ENCODE data around the gene FAM222B. TPM values are rescaled to one million over a fixed set of nuclear protein-coding genes. Genes with fewer than 3 reads are reported as not detected.
"Not testable (repeated sequence)": the region's sequence is repeated elsewhere in the genome, so short reads cannot be mapped to it uniquely, and the experiment has no call there.

FAM222B gene
- total RNA-seq, 3 donors from 2014 or later = 23.5 to 26.4 (median 24.9) TPM

DNA sequence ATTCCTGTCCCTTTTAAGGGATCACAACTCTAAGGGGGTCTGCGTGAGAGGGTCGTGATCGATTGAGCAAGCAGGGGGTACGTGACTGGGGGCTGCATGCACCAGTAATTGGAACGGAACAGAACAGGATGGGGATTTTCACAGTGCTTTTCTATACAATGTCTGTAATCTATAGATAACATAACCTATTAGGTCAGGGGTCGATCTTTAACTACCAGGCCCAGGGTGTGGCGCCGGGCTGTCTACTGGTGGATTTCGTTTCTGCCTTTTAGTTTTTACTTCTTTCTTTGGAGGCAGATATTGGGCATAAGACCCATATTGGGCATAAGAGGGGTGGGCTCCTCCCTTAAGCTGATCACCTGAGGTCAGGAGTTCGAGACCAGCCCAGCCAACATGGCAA is 6.0 kb downstream of the FAM222B start:
- Mint-ChIP-seq H3K36me3 (ENCODE audit: insufficient read depth) (peaks cover 15% of the 10 kb centered on the region), H3K4me1 (ENCODE audit: low read depth) (peaks cover 26% of the 10 kb centered on the region)
- H3K4me3 Mint-ChIP-seq; H3K9me3 Mint-ChIP-seq; H3K27me3 Mint-ChIP-seq (ENCODE audit: low read depth); DNase-seq; ATAC-seq: not testable (repeated sequence)

DNA sequence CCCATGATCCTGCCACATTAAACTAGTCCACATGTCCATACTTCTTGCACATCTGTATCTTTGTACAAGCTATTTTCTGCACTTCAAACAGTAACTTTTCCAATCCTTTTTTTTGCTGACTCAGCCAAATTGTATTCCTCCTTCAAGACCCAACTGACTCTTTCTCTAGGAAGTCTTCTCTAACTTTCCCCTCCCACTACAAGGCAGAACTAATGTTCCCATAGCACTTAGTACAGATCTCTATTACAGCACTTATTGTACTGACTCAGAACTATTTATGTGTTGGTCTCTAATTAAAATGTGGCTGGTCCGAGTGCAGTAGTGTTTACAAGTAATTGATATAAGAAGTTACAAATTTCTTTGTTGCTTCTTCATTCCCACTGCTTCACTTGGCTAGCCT is 8.2 kb downstream of the FAM222B start:
- DNase-seq (no peak), ATAC-seq (no peak)
- Mint-ChIP-seq H3K9me3 (no peaks in the 10 kb centered on the region), H3K4me1 (ENCODE audit: low read depth) (peaks cover 15% of the 10 kb centered on the region), H3K4me3 (no peak overlapping the region), H3K36me3 (ENCODE audit: insufficient read depth) (peaks cover 17% of the 10 kb centered on the region), H3K27me3 (ENCODE audit: low read depth) (no peaks in the 10 kb centered on the region)

DNA sequence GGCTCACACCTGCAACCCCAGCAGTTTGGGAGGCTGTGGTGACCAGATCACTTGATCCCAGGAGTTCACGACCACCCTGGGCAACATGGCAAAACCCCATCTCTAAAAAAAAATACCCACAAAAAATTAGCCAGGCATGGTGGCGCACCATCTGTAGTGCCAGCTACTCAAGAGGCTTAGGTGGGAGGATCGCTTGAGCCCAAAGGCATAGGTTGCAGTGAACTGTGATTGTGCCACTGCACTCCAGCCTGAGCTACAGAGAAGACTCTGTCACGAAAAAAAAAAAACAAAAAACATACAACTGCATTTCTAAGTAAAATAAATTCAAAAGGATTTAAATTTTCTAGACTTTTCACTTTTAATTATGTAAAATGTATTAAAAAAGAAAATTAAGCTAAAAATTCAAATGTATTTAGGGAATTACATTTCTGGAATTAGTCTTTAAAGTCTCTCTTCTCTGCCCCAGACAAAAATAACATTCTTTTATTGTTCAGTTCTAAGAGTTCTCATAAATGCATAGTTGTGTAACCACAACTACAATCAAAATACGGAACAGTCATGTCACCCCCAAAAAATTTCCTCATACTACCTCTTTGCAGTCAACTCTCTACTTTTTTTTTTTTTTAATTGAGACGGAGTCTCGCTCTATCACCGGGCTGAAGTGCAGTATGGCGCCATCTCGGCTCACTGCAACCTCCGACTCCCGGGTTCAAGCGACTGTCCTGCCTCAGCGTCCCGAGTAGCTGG is 14.1 kb downstream of the FAM222B start:
- no peaks in the 10 kb centered on the region for H3K27me3 Mint-ChIP-seq (ENCODE audit: low read depth)
- no peak overlapping the region for H3K4me3 Mint-ChIP-seq
- H3K9me3 Mint-ChIP-seq = no peaks in the 10 kb centered on the region
- peaks cover 10% of the 10 kb centered on the region for H3K36me3 Mint-ChIP-seq (ENCODE audit: insufficient read depth)
- DNase-seq (no peak), ATAC-seq (no peak)
- H3K4me1 Mint-ChIP-seq (ENCODE audit: low read depth) = peaks cover 3% of the 10 kb centered on the region

DNA sequence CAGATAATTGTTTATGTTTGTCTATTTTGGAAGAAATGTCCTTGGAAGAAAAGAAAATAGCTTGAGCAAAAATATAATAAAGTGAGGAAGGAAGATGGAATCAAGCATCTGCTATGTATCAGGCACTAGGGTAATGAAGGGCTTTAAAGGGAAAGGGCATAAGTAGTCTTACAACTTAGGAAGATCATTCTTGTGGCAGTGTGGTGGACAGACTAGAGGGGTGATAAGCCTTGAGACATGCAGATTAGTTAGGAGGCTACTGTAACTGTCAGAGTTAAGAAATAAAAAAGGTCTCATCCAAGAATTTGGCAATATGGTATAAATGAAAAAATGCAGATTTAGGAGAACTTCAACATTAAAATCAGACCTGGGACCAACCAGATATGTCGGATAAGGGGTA is 14.9 kb downstream of the FAM222B start:
- DNase-seq (no peak), ATAC-seq (no peak)
- Mint-ChIP-seq H3K4me1 (ENCODE audit: low read depth) (peaks cover 4% of the 10 kb centered on the region), H3K36me3 (ENCODE audit: insufficient read depth) (peaks cover 10% of the 10 kb centered on the region), H3K9me3 (no peaks in the 10 kb centered on the region), H3K4me3 (no peak overlapping the region), H3K27me3 (ENCODE audit: low read depth) (no peaks in the 10 kb centered on the region)

DNA sequence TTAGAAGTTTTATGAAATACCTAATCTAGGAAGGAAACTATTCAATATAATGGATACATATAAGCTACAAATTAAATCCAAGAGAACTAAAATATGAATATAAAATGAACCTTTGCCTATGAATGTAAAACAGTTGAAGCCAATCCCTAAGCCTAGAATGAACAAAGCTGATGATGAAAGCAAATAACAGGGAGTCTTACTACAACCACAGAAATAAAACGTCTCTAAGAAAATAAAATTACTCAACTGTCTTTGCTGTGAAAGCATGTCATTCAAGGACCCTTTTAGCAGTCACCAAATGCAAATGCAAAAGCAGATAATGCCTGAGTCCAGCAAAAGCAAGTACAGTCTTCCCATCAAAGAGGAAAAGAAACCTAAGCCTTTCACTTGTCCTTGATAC is 23.0 kb downstream of the FAM222B start:
- no peaks in the 10 kb centered on the region for H3K27me3 Mint-ChIP-seq (ENCODE audit: low read depth)
- no peaks in the 10 kb centered on the region for H3K36me3 Mint-ChIP-seq (ENCODE audit: insufficient read depth)
- H3K4me1 Mint-ChIP-seq (ENCODE audit: low read depth) = peaks cover 10% of the 10 kb centered on the region
- ATAC-seq = no peak
- DNase-seq = no peak
- no peak overlapping the region for H3K4me3 Mint-ChIP-seq
- no peaks in the 10 kb centered on the region for H3K9me3 Mint-ChIP-seq

DNA sequence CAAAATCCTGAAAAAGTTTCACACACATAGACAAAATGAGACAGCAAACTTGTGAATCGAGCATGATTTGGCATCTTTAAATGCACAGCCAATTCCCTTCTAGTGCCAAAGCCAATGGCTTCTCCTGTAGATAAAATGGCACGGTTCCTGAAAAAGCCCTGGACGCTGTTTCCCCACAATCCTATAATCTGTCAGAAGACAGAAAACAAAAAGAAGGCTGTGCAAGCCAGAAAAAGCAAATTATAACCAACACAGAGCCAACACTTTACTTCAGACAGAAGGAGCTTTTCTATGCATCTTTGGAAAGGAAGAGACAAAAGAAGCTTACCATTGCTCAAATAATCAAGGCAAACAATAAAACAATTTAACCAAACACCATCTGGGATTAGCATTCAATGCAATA is 23.8 kb downstream of the FAM222B start:
- DNase-seq = no peak
- peaks cover 10% of the 10 kb centered on the region for H3K4me1 Mint-ChIP-seq (ENCODE audit: low read depth)
- H3K36me3 Mint-ChIP-seq (ENCODE audit: insufficient read depth) = no peaks in the 10 kb centered on the region
- no peaks in the 10 kb centered on the region for H3K27me3 Mint-ChIP-seq (ENCODE audit: low read depth)
- no peak for ATAC-seq
- H3K4me3 Mint-ChIP-seq = no peak overlapping the region
- no peaks in the 10 kb centered on the region for H3K9me3 Mint-ChIP-seq

DNA sequence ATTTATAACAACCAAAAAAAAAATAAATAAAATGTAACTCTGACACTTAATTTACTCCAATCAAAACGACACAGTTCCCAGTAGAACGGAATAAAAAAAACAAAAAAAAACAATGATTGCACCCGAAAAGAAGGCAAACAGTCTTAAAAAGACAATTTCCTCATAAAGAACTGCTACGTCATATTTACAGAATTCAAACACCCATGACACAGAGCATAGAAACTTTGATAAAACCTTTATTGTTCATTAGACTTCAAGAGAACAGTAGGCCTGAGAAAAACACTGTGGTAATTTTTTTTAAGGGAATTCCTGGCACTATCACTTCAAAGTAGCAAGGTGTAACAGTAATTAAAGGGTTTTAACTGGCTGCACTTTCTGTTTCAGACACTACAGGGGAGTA is 26.1 kb downstream of the FAM222B start:
- Mint-ChIP-seq H3K4me3 (no peak overlapping the region), H3K9me3 (no peaks in the 10 kb centered on the region), H3K27me3 (ENCODE audit: low read depth) (no peaks in the 10 kb centered on the region), H3K4me1 (ENCODE audit: low read depth) (peaks cover 16% of the 10 kb centered on the region), H3K36me3 (ENCODE audit: insufficient read depth) (no peaks in the 10 kb centered on the region)
- DNase-seq (no peak), ATAC-seq (no peak)

DNA sequence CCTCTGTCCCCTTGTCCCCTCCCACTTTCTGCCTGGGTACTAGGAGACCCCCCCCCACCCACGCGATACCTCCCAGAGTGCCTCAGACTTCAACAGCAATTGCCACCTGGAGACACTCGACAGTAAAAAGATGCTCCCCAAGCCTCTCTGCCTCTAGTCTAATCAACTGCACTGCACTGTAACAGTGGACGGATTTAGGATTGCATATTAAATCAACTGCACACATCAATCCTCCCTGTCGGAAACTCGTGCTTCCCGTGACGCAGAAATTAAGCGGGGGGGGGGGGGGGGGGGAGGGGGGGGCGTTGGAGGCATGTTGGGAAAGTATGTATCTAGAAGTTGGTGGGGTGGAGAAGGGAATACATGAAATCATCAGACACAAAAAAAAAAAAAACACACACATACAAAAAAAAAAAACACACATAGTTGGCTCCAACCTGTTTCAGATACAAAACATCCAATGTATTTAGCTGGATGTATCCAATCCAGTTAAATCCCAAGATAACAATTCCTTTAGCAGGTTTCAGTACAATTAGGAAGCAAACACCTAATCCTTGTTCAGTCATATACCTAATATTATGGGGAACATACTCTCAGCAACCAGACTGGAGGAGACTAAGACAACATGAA is 29.7 kb downstream of the FAM222B start:
- ATAC-seq (peak; percentile 51 to 59), DNase-seq (no peak)
- no peaks in the 10 kb centered on the region for H3K9me3 Mint-ChIP-seq
- peak overlapping the region; percentile 88 for H3K4me3 Mint-ChIP-seq
- peaks cover 44% of the 10 kb centered on the region for H3K4me1 Mint-ChIP-seq (ENCODE audit: low read depth)
- peaks cover 6% of the 10 kb centered on the region for H3K36me3 Mint-ChIP-seq (ENCODE audit: insufficient read depth)
- no peaks in the 10 kb centered on the region for H3K27me3 Mint-ChIP-seq (ENCODE audit: low read depth)

DNA sequence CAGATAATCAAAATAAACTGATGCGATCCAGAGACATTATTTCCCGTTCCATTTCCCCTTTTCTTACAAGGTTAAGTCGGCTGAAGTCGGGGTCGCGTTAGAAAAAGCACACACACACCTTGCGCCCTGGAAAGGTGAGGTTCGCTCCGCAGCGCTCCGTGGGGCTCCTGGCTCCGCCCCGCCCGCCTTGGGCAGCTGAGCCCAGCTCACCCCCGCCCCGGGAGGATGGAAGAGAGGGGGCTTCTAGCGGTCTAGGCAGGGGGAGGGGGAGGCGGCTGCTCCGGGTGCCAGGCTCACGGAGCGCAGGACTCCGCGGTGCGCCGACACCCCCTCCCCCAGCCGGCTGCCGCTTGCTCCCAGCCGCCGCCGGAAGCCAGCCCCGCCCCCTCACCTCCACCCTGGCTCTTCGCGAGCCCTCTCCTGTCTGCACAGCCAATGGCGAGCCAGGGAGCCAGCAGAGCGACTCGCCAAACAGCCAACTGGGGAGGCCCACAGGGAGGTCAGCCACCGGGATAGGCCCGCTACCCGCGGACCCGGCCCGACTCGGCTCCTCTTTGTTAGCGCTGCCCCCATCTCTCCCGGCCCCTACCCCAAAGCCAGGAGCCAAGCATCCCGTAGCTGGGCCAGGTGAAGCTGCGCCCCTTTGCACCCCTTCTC is 30.4 kb downstream of the FAM222B start:
- H3K27me3 Mint-ChIP-seq (ENCODE audit: low read depth) = no peaks in the 10 kb centered on the region
- ATAC-seq (peak; percentile 99), DNase-seq (peak; percentile 91)
- peak overlapping the region; percentile 88 for H3K4me3 Mint-ChIP-seq
- H3K36me3 Mint-ChIP-seq (ENCODE audit: insufficient read depth) = peaks cover 11% of the 10 kb centered on the region
- peaks cover 48% of the 10 kb centered on the region for H3K4me1 Mint-ChIP-seq (ENCODE audit: low read depth)
- H3K9me3 Mint-ChIP-seq = no peaks in the 10 kb centered on the region

DNA sequence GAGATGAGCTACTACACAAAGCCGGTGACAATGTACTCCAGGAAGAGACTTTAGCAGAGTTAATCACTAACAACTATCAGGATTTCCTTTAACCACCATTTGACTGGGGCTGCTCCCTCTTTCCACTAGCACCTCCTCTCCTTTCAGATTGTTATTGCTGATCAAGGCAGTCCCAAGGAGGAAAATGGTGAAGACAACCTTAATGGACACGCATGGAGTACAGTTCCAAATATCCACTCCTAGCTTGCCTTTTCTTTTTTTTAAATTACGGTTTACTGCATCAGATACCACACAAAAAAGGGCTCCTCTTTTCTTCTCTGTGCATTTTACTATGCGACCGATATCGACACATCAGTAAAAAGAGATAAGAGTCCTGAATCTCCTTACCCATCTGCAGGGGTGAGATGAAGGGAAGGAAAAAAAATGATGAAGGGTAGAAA is 30.9 kb downstream of the FAM222B start:
- no peaks in the 10 kb centered on the region for H3K27me3 Mint-ChIP-seq (ENCODE audit: low read depth)
- peak overlapping the region; percentile 88 for H3K4me3 Mint-ChIP-seq
- H3K36me3 Mint-ChIP-seq (ENCODE audit: insufficient read depth) = peaks cover 12% of the 10 kb centered on the region
- ATAC-seq = no peak
- no peaks in the 10 kb centered on the region for H3K9me3 Mint-ChIP-seq
- H3K4me1 Mint-ChIP-seq (ENCODE audit: low read depth) = peaks cover 47% of the 10 kb centered on the region
- no peak for DNase-seq

DNA sequence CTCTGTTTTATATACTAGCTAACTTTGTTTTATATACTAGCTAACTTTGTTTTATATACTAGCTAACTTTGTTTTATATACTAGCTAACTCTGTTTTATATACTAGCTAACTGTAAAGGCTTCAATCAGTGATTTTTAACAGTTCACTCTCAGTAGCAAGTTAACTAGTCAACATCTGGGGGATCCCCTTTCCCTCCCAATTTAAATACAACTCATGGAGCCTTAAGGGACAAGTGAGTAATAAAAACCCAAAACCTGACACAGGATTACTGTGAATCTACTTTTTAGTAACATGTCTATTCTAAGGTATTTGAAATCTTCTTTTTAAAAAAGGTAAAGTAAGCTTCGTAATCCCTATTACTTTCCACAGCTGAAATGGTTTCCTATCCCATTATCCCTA is 32.2 kb downstream of the FAM222B start:
- H3K36me3 Mint-ChIP-seq (ENCODE audit: insufficient read depth) = peaks cover 14% of the 10 kb centered on the region
- ATAC-seq (peak; percentile 42 to 49), DNase-seq (no peak)
- H3K4me1 Mint-ChIP-seq (ENCODE audit: low read depth) = peaks cover 48% of the 10 kb centered on the region
- no peaks in the 10 kb centered on the region for H3K27me3 Mint-ChIP-seq (ENCODE audit: low read depth)
- H3K9me3 Mint-ChIP-seq = no peaks in the 10 kb centered on the region
- peak overlapping the region; percentile 88 for H3K4me3 Mint-ChIP-seq

DNA sequence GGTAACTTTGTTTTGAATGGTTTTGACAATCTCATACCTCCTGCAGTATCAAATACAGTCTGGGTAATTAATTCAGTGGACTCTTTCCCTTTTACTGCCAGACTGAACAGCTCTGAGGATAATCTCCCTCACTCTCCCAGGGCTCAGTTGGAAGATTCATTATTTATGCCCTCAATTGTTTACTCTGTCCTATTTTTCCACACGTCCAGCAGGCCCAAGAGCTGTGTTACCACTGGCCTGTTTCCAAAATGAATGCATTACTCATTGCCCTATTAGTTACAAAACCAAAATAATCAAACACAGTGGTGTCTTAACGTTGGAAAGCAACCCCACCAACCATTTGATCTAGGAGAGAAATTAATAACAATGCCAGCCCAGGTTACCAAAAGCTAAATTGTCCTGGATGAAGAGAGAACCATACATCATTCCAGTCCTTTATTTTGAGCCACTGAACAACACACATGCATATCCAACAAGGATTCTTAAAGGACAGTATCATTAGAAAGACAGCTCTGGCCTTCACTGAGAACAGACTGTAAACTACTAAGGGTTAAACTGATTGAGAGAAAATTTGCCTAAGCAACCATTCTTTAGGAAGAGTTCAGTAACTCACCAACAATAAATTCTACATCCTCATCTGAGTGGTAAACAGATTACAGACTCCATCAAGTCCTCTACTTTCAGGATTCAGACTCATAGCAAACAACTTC is 34.5 kb downstream of the FAM222B start:
- Mint-ChIP-seq H3K36me3 (ENCODE audit: insufficient read depth) (peaks cover 17% of the 10 kb centered on the region), H3K4me1 (ENCODE audit: low read depth) (peaks cover 43% of the 10 kb centered on the region), H3K9me3 (no peaks in the 10 kb centered on the region), H3K27me3 (ENCODE audit: low read depth) (no peaks in the 10 kb centered on the region), H3K4me3 (no peak overlapping the region)
- ATAC-seq = no peak
- DNase-seq = no peak

DNA sequence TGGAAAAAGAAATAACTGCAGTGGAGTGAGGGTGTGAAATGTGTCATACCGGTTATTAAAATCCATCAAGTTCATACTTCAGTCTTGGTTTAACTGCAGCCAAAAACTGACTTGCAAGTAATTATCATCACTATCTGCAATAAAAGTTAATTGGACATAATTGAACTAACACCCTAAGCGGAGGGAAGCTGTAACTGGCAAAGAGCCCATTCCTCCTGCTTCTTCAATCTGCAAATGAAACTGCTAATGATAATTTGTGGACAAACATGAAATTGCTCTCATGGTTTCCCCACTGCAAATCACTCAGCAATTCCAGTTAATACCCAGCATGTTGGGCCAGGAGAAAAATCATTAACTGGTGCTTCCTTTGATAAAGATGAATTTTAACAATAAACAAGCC is 46.5 kb downstream of the FAM222B start:
- Mint-ChIP-seq H3K9me3 (no peaks in the 10 kb centered on the region), H3K27me3 (ENCODE audit: low read depth) (no peaks in the 10 kb centered on the region), H3K4me1 (ENCODE audit: low read depth) (peaks cover 12% of the 10 kb centered on the region), H3K4me3 (no peak overlapping the region), H3K36me3 (ENCODE audit: insufficient read depth) (peaks cover 2% of the 10 kb centered on the region)
- ATAC-seq = no peak
- DNase-seq = no peak

DNA sequence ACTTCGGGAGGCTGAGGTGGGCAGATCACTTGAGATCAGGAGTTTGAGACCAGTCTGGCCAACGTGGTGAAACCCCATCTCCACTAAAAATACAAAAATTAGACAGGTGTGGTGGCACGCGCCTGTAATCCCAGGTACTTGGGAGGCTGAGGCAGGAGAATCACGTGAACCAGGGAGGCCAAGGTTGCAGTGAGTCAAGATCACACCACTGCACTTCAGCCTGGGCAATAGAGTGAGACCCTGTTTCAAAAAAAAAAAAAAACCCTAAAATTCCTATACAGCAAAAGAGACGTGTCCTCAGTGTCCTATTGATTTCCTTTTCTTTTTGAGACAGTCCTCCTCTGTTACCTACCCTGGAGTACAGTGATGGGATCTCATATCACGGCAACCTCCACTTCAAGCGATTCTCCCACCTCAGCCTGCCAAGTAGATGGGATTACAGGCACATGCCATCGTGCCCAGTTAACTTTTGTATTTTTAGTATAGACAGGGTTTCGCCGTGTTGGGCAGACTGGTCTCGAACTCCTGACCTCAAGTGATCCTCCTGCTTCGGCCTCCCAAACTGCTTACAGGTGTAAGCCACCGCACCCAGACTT is 47.6 kb downstream of the FAM222B start:
- H3K4me3 Mint-ChIP-seq; DNase-seq; ATAC-seq; H3K36me3 Mint-ChIP-seq (ENCODE audit: insufficient read depth); H3K27me3 Mint-ChIP-seq (ENCODE audit: low read depth); H3K9me3 Mint-ChIP-seq: not testable (repeated sequence)
- peaks cover 18% of the 10 kb centered on the region for H3K4me1 Mint-ChIP-seq (ENCODE audit: low read depth)
